HG02981 (cell line): ENCODE measurements around the gene PIP5K1A.

ENCODE experiments used
- ATAC-seq: cut with Tn5 transposase; IDR thresholded peaks from one replicate; pipeline ENCODE4 v1.9.1; 2021; ENCODE audit warnings: mild to moderate bottlenecking, moderate library complexity; ENCODE audit not compliant: unreplicated experiment

PIP5K1A gene

DNA sequence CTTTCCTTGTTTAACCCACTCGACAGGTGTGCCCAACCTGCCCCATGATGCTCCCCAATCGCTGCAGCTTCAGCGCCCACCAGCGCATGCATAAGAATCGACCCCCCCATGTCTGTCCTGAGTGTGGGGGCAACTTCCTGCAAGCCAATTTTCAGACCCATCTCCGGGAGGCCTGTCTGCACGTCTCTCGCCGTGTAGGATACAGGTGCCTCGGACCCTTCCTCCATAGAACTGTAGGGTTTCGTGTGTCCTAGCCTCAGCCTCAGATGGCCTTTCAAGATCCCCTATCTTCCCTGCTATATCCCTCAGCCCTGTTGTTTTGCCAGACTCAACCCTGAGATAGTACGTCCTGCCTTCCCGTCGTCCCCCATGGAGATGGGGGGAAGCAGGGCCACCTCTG is 90.2 kb downstream of the PIP5K1A start:
- no peak for ATAC-seq

GRCh38 chr1:151289080-151289935 is 91.0 kb downstream of the PIP5K1A start:
- no peak for ATAC-seq

GRCh38 chr1:151289991-151290708 is 91.8 kb downstream of the PIP5K1A start:
- no peak for ATAC-seq

DNA sequence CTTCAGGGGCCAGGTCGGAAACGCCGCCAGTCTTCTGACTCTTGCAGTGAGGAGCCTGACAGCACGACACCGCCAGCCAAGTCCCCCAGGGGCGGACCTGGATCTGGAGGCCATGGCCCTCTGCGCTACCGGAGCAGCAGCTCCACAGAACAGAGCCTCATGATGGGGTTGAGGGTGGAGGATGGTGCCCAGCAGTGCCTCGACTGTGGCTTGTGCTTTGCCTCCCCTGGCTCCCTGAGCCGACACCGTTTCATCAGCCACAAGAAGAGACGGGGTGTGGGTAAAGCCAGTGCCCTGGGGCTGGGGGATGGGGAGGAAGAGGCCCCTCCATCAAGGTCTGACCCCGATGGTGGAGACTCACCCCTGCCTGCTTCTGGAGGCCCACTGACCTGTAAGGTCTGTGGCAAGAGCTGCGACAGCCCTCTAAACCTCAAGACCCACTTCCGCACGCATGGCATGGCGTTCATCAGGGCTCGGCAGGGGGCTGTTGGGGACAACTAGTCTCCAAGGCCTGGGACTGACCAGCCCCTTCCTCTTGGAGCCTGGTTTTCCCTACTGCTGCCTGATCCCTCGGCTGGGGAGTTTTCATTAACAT is 92.5 kb downstream of the PIP5K1A start:
- no peak for ATAC-seq

DNA sequence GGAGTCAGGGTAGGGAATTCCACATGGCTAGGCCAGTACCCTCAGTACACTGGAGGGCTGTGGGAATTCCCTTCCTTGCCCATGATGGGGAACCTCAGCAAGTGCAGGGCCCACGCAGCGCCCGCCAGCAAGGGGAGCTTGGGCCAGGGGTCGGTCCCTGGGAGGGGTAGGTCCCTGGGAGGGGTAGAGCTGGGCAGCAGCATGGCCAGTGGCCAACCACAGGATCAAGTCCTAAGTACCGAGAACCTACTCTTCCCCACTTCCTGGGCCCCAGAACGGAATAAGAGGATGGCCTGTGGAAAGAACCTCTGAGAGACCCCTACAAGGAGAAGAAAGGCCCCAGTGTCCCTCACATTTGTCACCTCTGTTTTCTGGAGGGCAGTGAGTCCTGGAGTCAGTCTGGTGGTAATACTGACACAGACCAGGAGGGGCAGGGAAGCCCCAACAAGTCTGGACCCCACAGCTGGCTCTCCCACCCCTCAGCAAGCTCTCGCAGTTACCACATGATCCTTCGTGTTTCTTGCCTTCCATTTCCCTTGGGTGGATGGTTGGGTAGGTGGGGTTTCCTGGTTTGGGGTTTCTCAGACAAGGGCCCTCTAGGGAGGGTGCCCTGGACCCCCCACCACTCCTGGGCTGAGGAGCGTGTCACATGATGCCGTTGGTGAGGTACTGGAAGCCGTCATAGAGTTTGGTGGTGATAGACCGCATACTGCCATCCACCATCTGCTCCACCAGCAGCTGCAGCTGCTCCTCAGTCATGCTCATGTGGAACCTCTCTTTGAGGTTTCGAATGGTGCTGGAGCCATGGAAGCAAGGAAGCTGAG is 94.1 kb downstream of the PIP5K1A start:
- no peak for ATAC-seq

DNA sequence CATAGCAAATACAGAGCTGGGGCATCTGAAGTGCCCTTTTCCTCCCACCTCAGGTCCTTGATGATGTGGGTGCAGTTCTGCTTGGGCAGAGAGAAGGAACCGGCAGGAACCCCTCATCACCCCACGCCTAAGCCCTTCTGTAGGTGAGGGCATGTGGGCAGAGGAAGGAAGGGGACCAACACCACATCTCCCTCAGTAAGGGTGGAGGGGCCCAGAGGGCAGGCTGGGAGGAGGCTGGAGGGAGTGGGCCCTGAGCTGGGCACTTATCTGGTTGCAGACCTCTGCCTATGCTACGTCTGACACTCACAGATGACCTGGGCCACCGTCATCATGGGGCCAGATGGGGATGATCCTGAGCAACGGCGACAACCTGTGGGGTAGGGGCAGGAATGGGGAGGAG is 94.7 kb downstream of the PIP5K1A start:
- ATAC-seq = no peak

DNA sequence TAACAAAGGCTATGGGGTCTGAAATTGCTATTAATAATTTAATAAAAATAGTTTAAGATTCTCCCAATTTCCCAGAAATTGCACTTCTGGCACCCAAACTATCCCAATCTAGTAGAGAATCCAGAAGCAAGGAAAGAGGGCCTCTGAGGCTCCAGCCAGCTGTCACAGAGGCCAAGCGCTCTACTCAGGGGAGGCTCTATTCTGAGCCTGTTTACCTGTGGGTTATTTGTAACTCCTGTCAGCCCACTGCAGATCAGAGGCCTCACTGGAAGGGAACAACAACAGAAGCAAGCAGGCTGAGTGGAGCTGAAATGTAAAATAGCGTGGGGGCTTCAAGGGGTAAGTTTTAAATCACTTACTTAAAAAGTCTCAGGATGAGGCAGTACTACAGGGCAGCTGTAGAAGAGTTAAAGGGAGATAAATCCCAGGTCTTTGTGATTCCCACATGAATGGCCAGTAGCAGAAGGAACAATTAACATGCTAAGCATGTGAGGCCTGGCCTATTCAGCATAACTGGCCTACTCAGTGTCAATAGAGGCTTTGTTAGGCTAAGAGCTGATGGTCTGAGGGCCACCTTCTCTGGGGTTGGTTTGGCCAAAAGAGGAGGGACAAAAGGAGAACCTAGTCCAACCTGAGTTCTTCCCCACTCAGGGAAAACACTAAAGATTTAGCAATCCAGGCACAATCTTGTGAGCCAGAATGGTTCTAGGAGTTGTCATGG is 96.5 kb downstream of the PIP5K1A start:
- no peak for ATAC-seq
